GM19324 (cell line): ENCODE data around the gene IRX1.

Experiments
- ATAC-seq: cut with Tn5 transposase; IDR thresholded peaks from one replicate; pipeline ENCODE4 v1.9.1; 2021; ENCODE audit warnings: mild to moderate bottlenecking, moderate library complexity; ENCODE audit not compliant: unreplicated experiment, low FRiP score

Gene IRX1

GRCh38 chr5:3600106-3601060 lies 4.8 kb downstream of the IRX1 start:
- no peak for ATAC-seq

- ATAC-seq: no peak
Observed at GRCh38 chr5:3601061-3601710, 5.6 kb downstream of the IRX1 start.

DNA sequence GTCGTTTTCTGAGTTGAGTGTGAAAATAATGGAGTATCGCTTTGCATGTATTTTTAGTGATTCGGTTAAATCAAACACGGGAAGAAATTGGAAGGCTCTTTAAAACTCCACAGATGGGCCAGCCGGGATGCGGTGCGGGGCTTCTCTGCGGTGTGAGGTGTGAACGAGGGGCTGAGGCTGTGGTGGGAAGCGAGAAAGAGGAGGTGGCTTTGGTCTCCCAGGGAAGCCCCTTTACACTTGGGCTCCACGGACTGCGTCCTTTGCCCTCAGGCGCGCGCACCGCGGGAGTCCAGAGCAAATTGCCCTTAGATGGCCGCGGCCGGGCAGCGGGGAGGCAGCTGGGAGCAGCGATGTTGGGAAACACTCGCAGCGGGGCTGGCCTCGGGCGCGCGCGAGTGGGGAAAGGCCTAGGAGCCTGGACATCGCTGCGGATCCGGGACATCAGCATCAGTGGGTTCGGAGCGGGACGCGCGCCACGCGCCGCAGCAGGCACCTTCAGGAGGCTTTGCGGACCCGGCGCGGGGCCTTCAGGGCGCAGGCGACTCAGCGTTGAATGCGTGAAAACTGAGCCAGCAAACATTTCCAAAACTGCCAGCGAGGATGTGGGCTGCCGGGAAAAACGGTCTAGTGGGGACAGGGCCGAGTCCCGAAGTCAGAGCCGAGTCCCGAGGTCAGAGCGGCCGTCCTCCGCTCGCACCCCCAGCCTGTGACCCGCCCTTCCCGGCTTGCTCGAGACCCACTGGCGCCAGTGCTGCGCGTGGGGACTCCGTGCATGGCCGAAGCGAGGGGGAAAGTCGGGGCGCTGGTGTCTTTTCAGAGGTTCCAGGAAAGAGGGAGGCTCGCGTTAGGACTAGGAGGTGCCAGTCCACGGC lies 6.5 kb downstream of the IRX1 start:
- no peak for ATAC-seq

GRCh38 chr5:3602785-3603502 lies 7.3 kb downstream of the IRX1 start:
- ATAC-seq: no peak

DNA sequence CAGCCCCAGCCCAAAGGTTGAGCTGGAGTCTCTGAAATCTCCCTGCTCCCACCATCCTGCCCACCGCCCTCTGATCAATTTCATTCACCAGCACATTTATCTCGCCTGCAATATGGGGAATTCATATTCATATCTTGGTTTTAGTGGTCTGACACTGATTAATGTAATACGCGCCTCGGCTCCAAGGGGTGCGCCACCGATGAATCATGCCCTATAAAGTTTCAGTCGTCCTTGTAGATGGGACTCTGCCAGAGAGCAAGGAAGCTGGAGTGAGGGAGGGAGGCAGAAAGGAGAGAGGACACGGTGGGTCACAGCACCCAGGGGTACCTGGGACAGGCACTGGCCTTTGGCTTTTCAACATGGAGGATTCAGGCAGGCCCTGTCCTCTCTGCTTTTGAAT lies 8.9 kb downstream of the IRX1 start:
- no peak for ATAC-seq

GRCh38 chr5:3605298-3606010 lies 9.8 kb downstream of the IRX1 start:
- no peak for ATAC-seq

- ATAC-seq: no peak
Observed at GRCh38 chr5:3606121-3606831, 10.6 kb downstream of the IRX1 start.

DNA sequence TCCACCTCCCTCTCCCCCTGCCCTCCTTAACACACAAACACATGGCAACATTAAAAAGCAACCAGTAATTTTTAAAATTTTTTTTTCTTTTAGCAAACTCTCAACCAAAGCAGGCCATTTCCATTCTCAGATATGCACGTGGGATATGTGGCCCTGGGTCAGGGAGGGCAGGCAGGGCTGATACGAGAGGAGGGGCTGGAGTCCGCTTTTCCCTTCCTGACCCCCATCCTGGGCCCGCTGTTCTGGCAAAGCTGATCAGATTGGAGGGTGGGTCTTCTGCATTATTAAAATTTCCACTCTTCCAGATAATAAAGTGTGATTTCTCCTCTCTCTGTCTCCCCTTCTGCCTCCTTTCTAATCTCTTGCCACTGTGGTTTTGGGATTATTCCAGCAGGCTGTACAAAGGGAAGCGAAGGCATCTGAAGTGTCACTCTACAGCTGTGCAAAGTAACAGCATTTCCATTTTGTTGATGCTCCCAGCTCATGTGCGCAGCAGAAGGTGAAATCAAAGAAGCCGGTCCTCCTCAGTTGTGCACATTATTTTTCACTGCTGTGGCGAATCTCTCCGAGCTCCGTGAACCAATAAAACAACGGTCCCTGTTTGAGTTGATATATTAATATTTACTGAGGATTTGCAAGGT lies 12.0 kb downstream of the IRX1 start:
- no peak for ATAC-seq

DNA sequence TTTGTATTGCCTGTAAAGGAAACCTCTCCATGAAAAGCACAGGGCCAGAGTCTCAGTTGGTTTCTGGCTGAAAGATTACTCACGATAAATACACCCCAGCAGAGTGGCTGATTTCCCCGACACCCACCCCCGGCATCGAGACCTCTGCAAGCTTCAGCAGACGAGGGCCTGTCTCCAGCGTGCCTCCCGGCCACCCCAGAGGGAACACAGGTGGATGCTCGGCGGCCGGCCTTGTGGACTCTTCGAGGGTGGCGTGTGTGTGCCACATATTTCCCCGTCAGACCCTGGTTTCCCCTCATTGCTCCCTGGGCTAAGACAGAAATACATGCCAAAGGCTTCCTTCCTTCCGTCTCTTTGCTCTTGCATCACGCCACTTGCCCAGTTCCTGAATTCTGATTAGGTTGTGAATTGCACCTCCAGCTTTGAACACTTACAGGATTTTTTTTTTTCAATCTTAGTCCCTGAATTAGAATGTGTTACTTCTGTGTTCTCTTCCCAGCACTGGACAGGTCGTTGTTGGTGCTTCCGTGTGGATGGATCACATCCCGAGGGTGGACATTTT lies 13.6 kb downstream of the IRX1 start:
- ATAC-seq: no peak

DNA sequence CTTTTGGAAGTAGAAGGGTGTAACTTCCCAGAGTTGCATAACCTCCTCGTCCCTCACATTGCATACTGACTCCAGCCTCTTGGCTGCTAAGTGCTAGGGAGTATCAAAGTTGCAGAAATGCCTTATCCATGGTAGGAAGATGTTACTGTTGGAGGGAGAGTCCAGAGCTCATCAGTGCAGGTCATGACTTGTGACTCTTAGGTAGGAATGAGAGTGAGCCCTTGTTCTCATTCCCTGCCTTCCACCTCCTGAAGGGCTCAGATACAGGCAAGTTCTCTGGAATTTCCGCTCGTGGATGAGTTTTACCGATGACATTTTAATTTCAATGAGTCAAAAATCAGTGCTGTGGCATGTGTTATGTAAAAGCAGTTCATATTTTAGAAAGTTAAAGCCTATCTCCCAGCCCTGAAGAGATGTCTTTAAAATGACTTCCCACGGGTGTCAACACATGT lies 17.0 kb downstream of the IRX1 start:
- ATAC-seq: no peak

DNA sequence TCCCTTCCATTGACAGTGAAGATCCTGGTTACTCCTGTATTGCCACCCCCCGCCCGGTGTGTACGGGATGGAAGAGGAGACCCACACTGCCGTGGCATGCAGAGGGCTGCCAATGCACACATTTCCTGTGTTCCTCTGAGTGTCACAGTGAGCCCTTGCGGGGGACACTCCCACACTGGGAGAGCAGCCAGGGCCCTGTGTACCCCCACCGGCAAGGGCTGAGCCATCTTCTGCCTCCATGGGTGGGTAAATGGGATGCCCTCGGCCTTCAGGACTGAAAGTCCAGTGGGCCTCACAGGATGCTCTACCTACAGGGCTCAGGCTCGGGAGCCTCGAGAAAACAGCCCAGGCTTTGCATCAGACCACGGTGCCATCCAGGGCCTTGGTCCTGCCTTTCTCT lies 18.1 kb downstream of the IRX1 start:
- no peak for ATAC-seq

- no peak for ATAC-seq
Observed at GRCh38 chr5:3615217-3615616, 19.6 kb downstream of the IRX1 start.

- no peak for ATAC-seq
Observed at GRCh38 chr5:3615829-3616228, 20.2 kb downstream of the IRX1 start.

- no peak for ATAC-seq
Observed at GRCh38 chr5:3619579-3619978, 23.9 kb downstream of the IRX1 start.

GRCh38 chr5:3622961-3623360 lies 27.3 kb downstream of the IRX1 start:
- no peak for ATAC-seq

- ATAC-seq: no peak
Observed at GRCh38 chr5:3625626-3626025, 30.0 kb downstream of the IRX1 start.

- no peak for ATAC-seq
Observed at GRCh38 chr5:3634061-3634460, 38.4 kb downstream of the IRX1 start.

DNA sequence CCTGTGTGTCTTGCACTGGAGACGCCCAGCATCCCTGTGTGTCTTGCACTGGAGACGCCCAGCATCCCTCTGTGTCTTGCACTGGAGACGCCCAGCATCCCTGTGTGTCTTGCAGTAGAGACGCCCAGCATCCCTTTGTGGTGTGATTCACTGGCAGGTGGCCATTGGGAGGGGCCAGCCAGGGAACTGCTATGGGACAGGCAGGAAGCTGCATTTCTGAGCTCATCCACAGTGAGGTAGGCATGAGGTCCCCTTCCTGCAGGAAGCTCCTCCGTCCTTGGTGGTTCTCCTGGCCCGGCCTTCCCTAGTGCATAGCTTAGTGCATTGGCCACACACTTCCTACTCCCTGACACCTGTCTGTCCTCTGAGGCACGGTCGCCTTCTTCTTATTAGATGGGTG lies 43.5 kb downstream of the IRX1 start:
- ATAC-seq: no peak
